ENCODE results near the gene DYNC1LI2. TPM values are rescaled to one million over a fixed set of nuclear protein-coding genes. Genes with fewer than 3 reads are reported as not detected.

The DYNC1LI2 gene
- total RNA-seq, 1 donor from 2014 or later = 147 TPM

- H3K27ac Mint-ChIP-seq (ENCODE audit: unreplicated experiment) = peak overlapping the region; percentile 13
- no peak overlapping the region for H3K4me3 Mint-ChIP-seq (ENCODE audit: unreplicated experiment)
- peaks cover 12% of the 10 kb centered on the region for H3K36me3 Mint-ChIP-seq (ENCODE audit: low read depth)
- peaks cover 6% of the 10 kb centered on the region for H3K9me3 Mint-ChIP-seq (ENCODE audit: low read depth)
- TF ChIP-seq CTCF (IDR thresholded peaks at IDR 0.05) = no peak
- no peaks in the 10 kb centered on the region for H3K27me3 Mint-ChIP-seq (ENCODE audit: low read depth)
- no peaks in the 10 kb centered on the region for H3K4me1 Mint-ChIP-seq (ENCODE audit: low read depth)
- DNase-seq (ENCODE audit: low spot score) = no peak
Measured at GRCh38 chr16:66714654-66715307, 36.6 kb downstream of the DYNC1LI2 start.

- H3K27ac Mint-ChIP-seq (ENCODE audit: unreplicated experiment) = no peak overlapping the region
- H3K4me3 Mint-ChIP-seq (ENCODE audit: unreplicated experiment) = no peak overlapping the region
- DNase-seq (ENCODE audit: low spot score) = no peak
- H3K4me1 Mint-ChIP-seq (ENCODE audit: low read depth) = no peaks in the 10 kb centered on the region
- TF ChIP-seq CTCF (IDR thresholded peaks at IDR 0.05) = no peak
- peaks cover 9% of the 10 kb centered on the region for H3K36me3 Mint-ChIP-seq (ENCODE audit: low read depth)
- peaks cover 6% of the 10 kb centered on the region for H3K9me3 Mint-ChIP-seq (ENCODE audit: low read depth)
- no peaks in the 10 kb centered on the region for H3K27me3 Mint-ChIP-seq (ENCODE audit: low read depth)
Measured at GRCh38 chr16:66714062-66714461, 37.3 kb downstream of the DYNC1LI2 start.

GRCh38 chr16:66713076-66713475 lies 38.3 kb downstream of the DYNC1LI2 start:
- H3K36me3 Mint-ChIP-seq (ENCODE audit: low read depth) = peaks cover 8% of the 10 kb centered on the region
- H3K4me1 Mint-ChIP-seq (ENCODE audit: low read depth) = no peaks in the 10 kb centered on the region
- H3K27ac Mint-ChIP-seq (ENCODE audit: unreplicated experiment) = peak overlapping the region; percentile 5
- peaks cover 6% of the 10 kb centered on the region for H3K9me3 Mint-ChIP-seq (ENCODE audit: low read depth)
- DNase-seq (ENCODE audit: low spot score) = no peak
- no peak overlapping the region for H3K4me3 Mint-ChIP-seq (ENCODE audit: unreplicated experiment)
- no peak for TF ChIP-seq CTCF (IDR thresholded peaks at IDR 0.05)
- H3K27me3 Mint-ChIP-seq (ENCODE audit: low read depth) = no peaks in the 10 kb centered on the region

GRCh38 chr16:66712512-66712911 lies 38.9 kb downstream of the DYNC1LI2 start:
- H3K36me3 Mint-ChIP-seq (ENCODE audit: low read depth) = peaks cover 4% of the 10 kb centered on the region

GRCh38 chr16:66711581-66711980 lies 39.8 kb downstream of the DYNC1LI2 start:
- H3K27me3 Mint-ChIP-seq (ENCODE audit: low read depth) = no peaks in the 10 kb centered on the region
- no peak for DNase-seq (ENCODE audit: low spot score)
- no peak for TF ChIP-seq CTCF (IDR thresholded peaks at IDR 0.05)
- H3K4me1 Mint-ChIP-seq (ENCODE audit: low read depth) = peaks cover 7% of the 10 kb centered on the region
- peaks cover 6% of the 10 kb centered on the region for H3K9me3 Mint-ChIP-seq (ENCODE audit: low read depth)
- H3K27ac Mint-ChIP-seq (ENCODE audit: unreplicated experiment) = no peak overlapping the region
- peaks cover 4% of the 10 kb centered on the region for H3K36me3 Mint-ChIP-seq (ENCODE audit: low read depth)
- H3K4me3 Mint-ChIP-seq (ENCODE audit: unreplicated experiment) = no peak overlapping the region

More at GRCh38 chr16:66712512-66712911, 38.9 kb downstream of the DYNC1LI2 start:
- Mint-ChIP-seq H3K27ac (ENCODE audit: unreplicated experiment) (no peak overlapping the region), H3K4me1 (ENCODE audit: low read depth) (peaks cover 1% of the 10 kb centered on the region), H3K4me3 (ENCODE audit: unreplicated experiment) (no peak overlapping the region), H3K9me3 (ENCODE audit: low read depth) (peaks cover 6% of the 10 kb centered on the region), H3K27me3 (ENCODE audit: low read depth) (no peaks in the 10 kb centered on the region)
- DNase-seq (ENCODE audit: low spot score) = no peak
- TF ChIP-seq CTCF (IDR thresholded peaks at IDR 0.05) = no peak
